Type B pancreatic cell (in vitro differentiated cells): ENCODE results near the gene CBX7. TPM values are rescaled to one million over a fixed set of nuclear protein-coding genes. Genes with fewer than 3 reads are reported as not detected.

ENCODE experiments used
- DNase-seq: peaks from one replicate; pipeline ENCODE4 v3.0.0; 2021; ENCODE audit warnings: mixed read lengths; ENCODE audit not compliant: unreplicated experiment; ENCODE audit errors: extremely low spot score
- H3K27ac Mint-ChIP-seq: 2 replicates; pipeline ENCODE4 v1.8.0; 2021; ENCODE audit warnings: mild to moderate bottlenecking, mixed read lengths
- H3K27me3 Mint-ChIP-seq: 2 replicates; pipeline ENCODE4 v1.8.0; 2021; ENCODE audit warnings: mixed read lengths
- H3K36me3 Mint-ChIP-seq: 2 replicates; pipeline ENCODE4 v1.8.0; 2021; ENCODE audit warnings: mixed read lengths
- H3K4me1 Mint-ChIP-seq: one replicate; pipeline ENCODE4 v1.8.0; 2021; ENCODE audit warnings: mixed read lengths; ENCODE audit not compliant: unreplicated experiment
- H3K4me3 Mint-ChIP-seq: 2 replicates; pipeline ENCODE4 v1.8.0; 2021; ENCODE audit warnings: mild to moderate bottlenecking, mixed read lengths
- H3K9me3 Mint-ChIP-seq: 2 replicates; pipeline ENCODE4 v1.8.0; 2021; ENCODE audit warnings: mixed read lengths
- CTCF ChIP-seq: fragments of 200-600 bp; sonication (generic); conservative IDR thresholded peaks from 2 replicates; pipeline ENCODE4 v1.5.0; 2021; ENCODE audit warnings: antibody characterized with exemption, mild to moderate bottlenecking
- total RNA-seq: library from RNA; stranded (reverse); gene quantifications from 2 replicates; pipeline ENCODE4 v1.2.1, GENCODE V29; 2021; ENCODE audit warnings: low replicate concordance

CBX7 gene
- total RNA-seq, 1 donor from 2014 or later = 4.8 TPM

GRCh38 chr22:39136317-39136716 lies 16.2 kb downstream of the CBX7 start:
- peaks cover 6% of the 10 kb centered on the region for H3K4me1 Mint-ChIP-seq
- no peak overlapping the region for H3K27ac Mint-ChIP-seq
- H3K27me3 Mint-ChIP-seq = no peaks in the 10 kb centered on the region
- H3K9me3 Mint-ChIP-seq = no peaks in the 10 kb centered on the region
- no peak overlapping the region for H3K4me3 Mint-ChIP-seq
- no peak for DNase-seq
- no peaks in the 10 kb centered on the region for H3K36me3 Mint-ChIP-seq
- no peak for TF ChIP-seq CTCF

GRCh38 chr22:39135092-39135896 lies 17.2 kb downstream of the CBX7 start:
- Mint-ChIP-seq H3K27me3 (no peaks in the 10 kb centered on the region), H3K27ac (no peak overlapping the region), H3K9me3 (no peaks in the 10 kb centered on the region), H3K4me3 (no peak overlapping the region), H3K4me1 (peaks cover 14% of the 10 kb centered on the region), H3K36me3 (no peaks in the 10 kb centered on the region)
- DNase-seq = no peak
- TF ChIP-seq CTCF = peak; percentile 82

GRCh38 chr22:39134366-39135091 lies 18.0 kb downstream of the CBX7 start:
- H3K27ac Mint-ChIP-seq = no peak overlapping the region
- H3K9me3 Mint-ChIP-seq = no peaks in the 10 kb centered on the region
- H3K27me3 Mint-ChIP-seq = no peaks in the 10 kb centered on the region
- DNase-seq = no peak
- no peak overlapping the region for H3K4me3 Mint-ChIP-seq
- TF ChIP-seq CTCF = no peak
- peaks cover 14% of the 10 kb centered on the region for H3K4me1 Mint-ChIP-seq
- H3K36me3 Mint-ChIP-seq = no peaks in the 10 kb centered on the region

GRCh38 chr22:39133871-39134270 lies 18.6 kb downstream of the CBX7 start:
- no peak for DNase-seq
- Mint-ChIP-seq H3K4me3 (no peak overlapping the region), H3K27ac (no peak overlapping the region), H3K27me3 (no peaks in the 10 kb centered on the region), H3K4me1 (peaks cover 14% of the 10 kb centered on the region), H3K9me3 (no peaks in the 10 kb centered on the region), H3K36me3 (no peaks in the 10 kb centered on the region)
- no peak for TF ChIP-seq CTCF

GRCh38 chr22:39132871-39133524 lies 19.5 kb downstream of the CBX7 start:
- Mint-ChIP-seq H3K9me3 (no peaks in the 10 kb centered on the region), H3K27me3 (no peaks in the 10 kb centered on the region), H3K4me1 (peaks cover 14% of the 10 kb centered on the region)

More at GRCh38 chr22:39132871-39133524, 19.5 kb downstream of the CBX7 start:
- H3K27ac Mint-ChIP-seq = no peak overlapping the region
- H3K4me3 Mint-ChIP-seq = no peak overlapping the region
- H3K36me3 Mint-ChIP-seq = no peaks in the 10 kb centered on the region
- no peak for DNase-seq
- TF ChIP-seq CTCF = no peak
